ENCODE data around the gene PRDM16.

The PRDM16 gene

DNA sequence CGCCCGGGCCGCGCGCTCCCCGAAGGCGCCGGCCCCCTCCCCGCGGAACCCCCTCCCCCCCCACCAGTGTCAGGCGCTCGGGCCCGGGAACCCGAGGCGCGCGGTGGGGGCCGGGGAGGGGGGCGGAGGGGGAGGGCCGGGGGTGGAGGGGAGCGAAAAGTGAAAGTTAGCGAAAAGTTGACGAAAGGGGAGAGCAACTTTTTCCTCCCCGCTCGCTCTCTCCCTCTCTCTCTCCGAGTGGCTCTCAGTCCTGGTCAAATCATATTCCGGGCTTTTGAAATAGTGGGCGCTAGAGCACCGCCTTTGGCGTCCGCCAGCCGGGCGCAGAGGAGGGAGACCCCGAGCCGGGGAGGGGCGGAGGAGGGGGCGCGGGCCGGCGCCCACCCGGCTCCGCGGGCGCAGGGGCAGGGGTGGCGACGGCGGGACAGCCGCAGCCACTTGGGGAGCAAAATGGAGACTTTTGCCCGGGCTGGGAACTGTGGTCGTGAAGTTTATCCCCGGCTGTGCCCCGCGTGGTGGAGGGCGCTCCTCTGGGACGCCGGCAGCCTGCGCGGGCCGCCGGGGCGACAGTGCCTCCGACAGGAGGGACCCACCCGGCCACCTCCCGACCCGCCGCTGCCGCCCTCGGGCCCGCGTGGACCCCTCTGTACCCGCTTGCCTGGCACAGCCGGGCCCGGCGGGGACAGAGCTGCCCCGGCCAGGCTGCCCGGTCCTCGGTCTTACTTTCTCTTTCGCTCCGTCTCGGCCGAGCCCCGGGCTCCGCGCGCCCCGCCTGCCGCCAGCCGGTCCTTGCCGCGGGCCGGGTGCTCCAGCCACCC is 697 bp downstream of the PRDM16 start (continued):
- TF ChIP-seq, protein P1, sequence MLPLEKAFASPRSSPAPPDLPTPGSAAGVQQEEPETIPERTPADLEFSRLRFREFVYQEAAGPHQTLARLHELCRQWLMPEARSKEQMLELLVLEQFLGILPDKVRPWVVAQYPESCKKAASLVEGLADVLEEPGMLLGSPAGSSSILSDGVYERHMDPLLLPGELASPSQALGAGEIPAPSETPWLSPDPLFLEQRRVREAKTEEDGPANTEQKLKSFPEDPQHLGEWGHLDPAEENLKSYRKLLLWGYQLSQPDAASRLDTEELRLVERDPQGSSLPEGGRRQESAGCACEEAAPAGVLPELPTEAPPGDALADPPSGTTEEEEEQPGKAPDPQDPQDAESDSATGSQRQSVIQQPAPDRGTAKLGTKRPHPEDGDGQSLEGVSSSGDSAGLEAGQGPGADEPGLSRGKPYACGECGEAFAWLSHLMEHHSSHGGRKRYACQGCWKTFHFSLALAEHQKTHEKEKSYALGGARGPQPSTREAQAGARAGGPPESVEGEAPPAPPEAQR (tag by site-specific recombination; IDR thresholded peaks at IDR 0.05) = no peak
- TF ChIP-seq ZFP69B (tag by site-specific recombination; IDR thresholded peaks at IDR 0.05) (no peak), ZNF366 (tag by site-specific recombination; conservative IDR thresholded peaks at IDR 0.05) (no peak), ZNF560 (tag by site-specific recombination; IDR thresholded peaks at IDR 0.05; ENCODE audit: borderline replicate concordance) (no peak), ZNF146 (tag by site-specific recombination; IDR thresholded peaks at IDR 0.05) (no peak), REPIN1 (tag by site-specific recombination; IDR thresholded peaks at IDR 0.05; ENCODE audit: low read depth) (no peak), ZNF433 (tag by site-specific recombination; IDR thresholded peaks at IDR 0.05; ENCODE audit: low read depth) (no peak), ZNF221 (tag by site-specific recombination; IDR thresholded peaks at IDR 0.05; ENCODE audit: borderline replicate concordance) (no peak), KLF10 (tag by site-specific recombination; IDR thresholded peaks at IDR 0.05) (no peak), ZNF548 (tag by site-specific recombination; IDR thresholded peaks at IDR 0.05) (no peak), RBAK (tag by site-specific recombination; IDR thresholded peaks at IDR 0.05) (no peak), ZNF2 (tag by site-specific recombination; IDR thresholded peaks at IDR 0.05) (no peak), ZNF521 (tag by site-specific recombination; IDR thresholded peaks at IDR 0.05) (no peak), ZNF624 (tag by site-specific recombination; IDR thresholded peaks at IDR 0.05) (no peak), ZSCAN23 (tag by site-specific recombination; IDR thresholded peaks at IDR 0.05) (no peak)
- TF ChIP-seq, protein P2, sequence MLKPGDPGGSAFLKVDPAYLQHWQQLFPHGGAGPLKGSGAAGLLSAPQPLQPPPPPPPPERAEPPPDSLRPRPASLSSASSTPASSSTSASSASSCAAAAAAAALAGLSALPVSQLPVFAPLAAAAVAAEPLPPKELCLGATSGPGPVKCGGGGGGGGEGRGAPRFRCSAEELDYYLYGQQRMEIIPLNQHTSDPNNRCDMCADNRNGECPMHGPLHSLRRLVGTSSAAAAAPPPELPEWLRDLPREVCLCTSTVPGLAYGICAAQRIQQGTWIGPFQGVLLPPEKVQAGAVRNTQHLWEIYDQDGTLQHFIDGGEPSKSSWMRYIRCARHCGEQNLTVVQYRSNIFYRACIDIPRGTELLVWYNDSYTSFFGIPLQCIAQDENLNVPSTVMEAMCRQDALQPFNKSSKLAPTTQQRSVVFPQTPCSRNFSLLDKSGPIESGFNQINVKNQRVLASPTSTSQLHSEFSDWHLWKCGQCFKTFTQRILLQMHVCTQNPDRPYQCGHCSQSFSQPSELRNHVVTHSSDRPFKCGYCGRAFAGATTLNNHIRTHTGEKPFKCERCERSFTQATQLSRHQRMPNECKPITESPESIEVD (tag by site-specific recombination; IDR thresholded peaks at IDR 0.05) = no peak
- TF ChIP-seq, protein P3, sequence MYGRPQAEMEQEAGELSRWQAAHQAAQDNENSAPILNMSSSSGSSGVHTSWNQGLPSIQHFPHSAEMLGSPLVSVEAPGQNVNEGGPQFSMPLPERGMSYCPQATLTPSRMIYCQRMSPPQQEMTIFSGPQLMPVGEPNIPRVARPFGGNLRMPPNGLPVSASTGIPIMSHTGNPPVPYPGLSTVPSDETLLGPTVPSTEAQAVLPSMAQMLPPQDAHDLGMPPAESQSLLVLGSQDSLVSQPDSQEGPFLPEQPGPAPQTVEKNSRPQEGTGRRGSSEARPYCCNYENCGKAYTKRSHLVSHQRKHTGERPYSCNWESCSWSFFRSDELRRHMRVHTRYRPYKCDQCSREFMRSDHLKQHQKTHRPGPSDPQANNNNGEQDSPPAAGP (tag by site-specific recombination; IDR thresholded peaks at IDR 0.05) = no peak

GRCh38 chr1:3070309-3070643 is 1.3 kb downstream of the PRDM16 start:
- POLR2A ChIA-PET = no interaction called here
- H3K4me3 ChIP-seq (ENCODE audit: low read depth, low read length) = no peak overlapping the region
- CTCF ChIA-PET = no interaction called here
- H3K4me1 ChIP-seq (ENCODE audit: control insufficient read depth, insufficient read depth, low read length) = no peaks in the 10 kb centered on the region; the same call in 1 of the 2 replicates
- peak overlapping the region; percentile 86; the same call in 1 of the 2 replicates for H3K27ac ChIP-seq (ENCODE audit: extremely low read depth, low read depth, low read length)
- H3K36me3 ChIP-seq (ENCODE audit: control insufficient read depth in 2 of 2, insufficient read depth in 1 of 2, low read length in 2 of 2) = no peaks in the 10 kb centered on the region
- H3K9me3 ChIP-seq (ENCODE audit: control insufficient read depth, insufficient read depth, low read depth, low read length) = no peaks in the 10 kb centered on the region
- TF ChIP-seq ZNF335 (tag by site-specific recombination; conservative IDR thresholded peaks at IDR 0.05) = no peak
- no peak for TF ChIP-seq RBAK (tag by site-specific recombination; IDR thresholded peaks at IDR 0.05)
- no peak for TF ChIP-seq ZNF600 (tag by site-specific recombination; IDR thresholded peaks at IDR 0.05)
- no peak for TF ChIP-seq ZNF549 (tag by site-specific recombination; IDR thresholded peaks at IDR 0.05)
- TF ChIP-seq REST (tag by site-specific recombination; IDR thresholded peaks at IDR 0.05) = no peak
- no peak for TF ChIP-seq BCL11A (tag by site-specific recombination; IDR thresholded peaks at IDR 0.05; ENCODE audit: low read depth)
- TF ChIP-seq ZNF621 (tag by site-specific recombination; IDR thresholded peaks at IDR 0.05) = no peak
- TF ChIP-seq ZNF561 (tag by site-specific recombination; IDR thresholded peaks at IDR 0.05; ENCODE audit: borderline replicate concordance) = no peak
- TF ChIP-seq SP2 (tag by site-specific recombination; IDR thresholded peaks at IDR 0.05) = no peak
- TF ChIP-seq ZNF623 (tag by site-specific recombination; IDR thresholded peaks at IDR 0.05) = no peak
- TF ChIP-seq ZNF624 (tag by site-specific recombination; IDR thresholded peaks at IDR 0.05) = no peak
- no peak for TF ChIP-seq ZNF571 (tag by site-specific recombination; IDR thresholded peaks at IDR 0.05)
- TF ChIP-seq KLF9 (tag by site-specific recombination; IDR thresholded peaks at IDR 0.05; ENCODE audit: low read depth) = no peak
- no peak for TF ChIP-seq ZNF510 (tag by site-specific recombination; IDR thresholded peaks at IDR 0.05; ENCODE audit: insufficient replicate concordance)
- TF ChIP-seq ZSCAN4 (tag by site-specific recombination; IDR thresholded peaks at IDR 0.05) = no peak
